B cell (primary cell): ENCODE measurements around the gene SPOCK3. TPM values are rescaled to one million over a fixed set of nuclear protein-coding genes. Genes with fewer than 3 reads are reported as not detected.

Experiments
- ATAC-seq: fragments of 200-7000 bp; cut with Tn5 transposase; one replicate; pipeline ENCODE4 v1.10.0; 2021; ENCODE audit warnings: low read depth, mild to moderate bottlenecking, moderate number of reproducible peaks, moderate library complexity
- CTCF ChIA-PET: fragments of 350-600 bp; sonication (Branson Sonifier 250); formaldehyde crosslinking; loops from one replicate; lab custom pipeline; 2021; ENCODE audit warnings: antibody characterized with exemption, inconsistent platforms; lab: Charles Lee
- POLR2A ChIA-PET: fragments of 350-600 bp; sonication (Branson Sonifier 250); formaldehyde crosslinking; loops from one replicate; lab custom pipeline; 2021; ENCODE audit warnings: antibody characterized with exemption; lab: Charles Lee
- DNase-seq: peaks from one replicate; pipeline ENCODE4 v3.0.0; 2013
- H2AFZ ChIP-seq: 2 replicates; pipeline ENCODE4 v1.6.1; 2012; ENCODE audit warnings: mild to moderate bottlenecking, low read depth, low read length; ENCODE audit not compliant: insufficient read depth, poor library complexity, severe bottlenecking
- H3K27ac ChIP-seq, 2 donors: 1 replicate in 1 of 2; 2 replicates in 1 of 2; pipeline ENCODE4 v1.5.1; 2012 to 2013; ENCODE audit warnings: low read length in 2 of 2, mild to moderate bottlenecking in 2 of 2, moderate library complexity in 1 of 2
- H3K27me3 ChIP-seq, 4 experiments: fragments of 200-600 bp in 1 of 4; sonication (generic) in 1 of 4; replicated peaks in 1 of 4; 1 replicate in 2 of 4; 2 replicates in 2 of 4; pipeline versions ENCODE4 v1.6.1 to v1.7.0; 2013 to 2016; ENCODE audit warnings: low read length in 3 of 4, mild to moderate bottlenecking in 2 of 4, mixed read lengths in 1 of 4, moderate library complexity in 1 of 4; ENCODE audit not compliant: insufficient read depth in 4 of 4, control insufficient read depth in 3 of 4; ENCODE audit errors: control extremely low read depth in 1 of 4
- H3K36me3 ChIP-seq, 2 experiments: replicated peaks in 1 of 2; 1 replicate in 1 of 2; 2 replicates in 1 of 2; pipeline versions ENCODE4 v1.6.1 to v1.7.1; 2013; ENCODE audit warnings: low read length in 1 of 2; ENCODE audit not compliant: insufficient read depth in 2 of 2, control insufficient read depth in 1 of 2; ENCODE audit errors: control extremely low read depth in 1 of 2, extremely low read depth in 1 of 2
- H3K4me1 ChIP-seq, 2 donors: fragments of 200-600 bp in 1 of 2; sonication (generic) in 1 of 2; 1 replicate in 1 of 2; 2 replicates in 1 of 2; pipeline versions ENCODE4 v1.5.1 to v1.6.1; 2013 to 2017; ENCODE audit warnings: low read length in 2 of 2; ENCODE audit not compliant: control insufficient read depth in 2 of 2, insufficient read depth in 2 of 2
- H3K4me2 ChIP-seq: replicated peaks from 2 replicates; pipeline ENCODE3; 2012; ENCODE audit warnings: mild to moderate bottlenecking, low read depth, low read length; ENCODE audit not compliant: poor library complexity, severe bottlenecking
- H3K4me3 ChIP-seq, 5 experiments: fragments of 200-600 bp in 1 of 5; sonication (generic) in 1 of 5; 1 replicate in 3 of 5; 2 replicates in 2 of 5; pipeline versions ENCODE4 v1.5.1 to v1.7.0; 2011 to 2016; ENCODE audit warnings: low read length in 4 of 5, mild to moderate bottlenecking in 4 of 5, low read depth in 2 of 5, control low read depth in 1 of 5, moderate library complexity in 1 of 5; ENCODE audit not compliant: insufficient read depth in 1 of 5; ENCODE audit errors: control extremely low read depth in 1 of 5, extremely low read depth in 1 of 5
- H3K79me2 ChIP-seq: fragments of 200-600 bp; sonication (generic); one replicate; pipeline ENCODE4 v1.6.0; 2016; ENCODE audit warnings: low read length; ENCODE audit not compliant: control insufficient read depth, insufficient read depth
- H3K9ac ChIP-seq: fragments of 200-600 bp; sonication (generic); 2 replicates; pipeline ENCODE4 v1.6.1; 2017; ENCODE audit warnings: mild to moderate bottlenecking, low read length, moderate library complexity
- H3K9me3 ChIP-seq, 3 donors: one replicate each; pipeline versions ENCODE4 v1.6.1 to v1.7.1; 2013; ENCODE audit warnings: low read length in 2 of 3; ENCODE audit not compliant: control insufficient read depth in 2 of 3, insufficient read depth in 1 of 3; ENCODE audit errors: control extremely low read depth in 1 of 3
- H4K20me1 ChIP-seq: 2 replicates; pipeline ENCODE4 v1.6.0; 2012; ENCODE audit warnings: mild to moderate bottlenecking, low read length; ENCODE audit not compliant: insufficient read depth, control insufficient read depth, poor library complexity, severe bottlenecking
- H3K27ac Mint-ChIP-seq: one replicate; pipeline ENCODE4 v1.8.0; 2021; ENCODE audit warnings: mixed read lengths
- H3K27me3 Mint-ChIP-seq: one replicate; pipeline ENCODE4 v1.8.0; 2021; ENCODE audit warnings: mixed read lengths
- H3K4me1 Mint-ChIP-seq: one replicate; pipeline ENCODE4 v1.8.0; 2021; ENCODE audit warnings: mixed read lengths
- H3K4me3 Mint-ChIP-seq: one replicate; pipeline ENCODE4 v1.8.0; 2021; ENCODE audit warnings: mixed read lengths
- H3K9me3 Mint-ChIP-seq: one replicate; pipeline ENCODE4 v1.8.0; 2022; ENCODE audit warnings: mixed read lengths; ENCODE audit not compliant: insufficient read depth
- CTCF ChIP-seq: fragments of 200-600 bp; IDR thresholded peaks from one replicate; pipeline ENCODE4 v1.8.0; 2022; ENCODE audit warnings: antibody characterized with exemption, mild to moderate bottlenecking
- EZH2 ChIP-seq: IDR thresholded peaks from 2 replicates; pipeline ENCODE4 v1.6.1; 2012; ENCODE audit warnings: borderline replicate concordance, low read depth, mild to moderate bottlenecking, moderate library complexity, low read length; ENCODE audit not compliant: insufficient read depth, poor library complexity, severe bottlenecking
- WGBS: methylation state at CpG from one replicate; pipeline ENCODE4 v1.1.5; 2013; ENCODE audit warnings: missing lambda C conversion rate; ENCODE audit not compliant: insufficient coverage; 5-methylcytosine and 5-hydroxymethylcytosine counted together
- intact Hi-C: fragments of 100-400 bp; cut with micrococcal nuclease; formaldehyde crosslinking; loops from one replicate; pipeline ENCODE4 v1.10.0; 2022
- polyA plus RNA-seq: library from polyadenylated mRNA; depleted of rRNA; stranded (reverse); fragments of >200 nt; gene quantifications from 2 replicates; pipeline ENCODE4 v1.2.3, GENCODE V29; 2012
- total RNA-seq, 2 donors: library from RNA; stranded (reverse); fragments of 120-200 nt in 1 of 2; gene quantifications; 1 replicate in 1 of 2; 2 replicates in 1 of 2; pipeline versions ENCODE4 v1.2.3 to v1.2.4, GENCODE V29; 2013 to 2022

SPOCK3 gene
- total and polyA plus RNA-seq, 2 donors (not counting 1 experiment from before 2014, with no cell fraction given) = not detected

GRCh38 chr4:167035390-167035789 is 198.9 kb downstream of the SPOCK3 start:
- no peak for TF ChIP-seq CTCF
- no peak for TF ChIP-seq EZH2
- Histone ChIP-seq H3K9me3 (no peaks in the 10 kb centered on the region), H3K79me2 (no peaks in the 10 kb centered on the region), H3K27ac (no peak overlapping the region), H3K4me1 (no peaks in the 10 kb centered on the region), H3K9ac (no peak overlapping the region), H4K20me1 (no peaks in the 10 kb centered on the region), H2AFZ (no peak overlapping the region), H3K4me2 (no peak overlapping the region), H3K36me3 (no peaks in the 10 kb centered on the region), H3K27me3 (no peaks in the 10 kb centered on the region), H3K4me3 (no peak overlapping the region)
- ATAC-seq = no peak
- Mint-ChIP-seq H3K27ac (no peak overlapping the region), H3K4me3 (no peak overlapping the region), H3K9me3 (no peaks in the 10 kb centered on the region), H3K27me3 (no peaks in the 10 kb centered on the region), H3K4me1 (no peaks in the 10 kb centered on the region)
- WGBS = 95% methylated on average over 2 of the region's 3 CpGs
- DNase-seq = no peak
- CTCF ChIA-PET = interaction anchor here (3.8 kb wide), 1 partner anchor 13 kb away, joined by 18 read pairs; no protein-coding TSS in a partner anchor
- intact Hi-C loops = no loop called here
- POLR2A ChIA-PET = no interaction called here

- no peaks in the 10 kb centered on the region for H3K9me3 ChIP-seq
- H3K4me2 ChIP-seq = no peak overlapping the region
- H3K4me3 ChIP-seq = no peak overlapping the region
- H3K4me1 ChIP-seq = no peaks in the 10 kb centered on the region
- intact Hi-C loops = no loop called here
- H3K27me3 ChIP-seq = no peaks in the 10 kb centered on the region
- no peaks in the 10 kb centered on the region for H3K36me3 ChIP-seq
- no peaks in the 10 kb centered on the region for H3K79me2 ChIP-seq
- TF ChIP-seq EZH2 = no peak
- no peak overlapping the region for H3K27ac ChIP-seq
- no peaks in the 10 kb centered on the region for H3K27me3 Mint-ChIP-seq
- no peaks in the 10 kb centered on the region for H4K20me1 ChIP-seq
- DNase-seq = no peak
- no peaks in the 10 kb centered on the region for H3K9me3 Mint-ChIP-seq
- no peak overlapping the region for H3K27ac Mint-ChIP-seq
- H3K9ac ChIP-seq = no peak overlapping the region
- no peak overlapping the region for H3K4me3 Mint-ChIP-seq
- no peaks in the 10 kb centered on the region for H3K4me1 Mint-ChIP-seq
- WGBS = no CpG with 5 or more reads among the region's 2 CpGs
- ChIA-PET POLR2A (no interaction called here), CTCF (interaction anchor here (1.1 kb wide), 1 partner anchor 13 kb away, joined by 3 read pairs; no protein-coding TSS in a partner anchor)
- no peak for ATAC-seq
- no peak overlapping the region for H2AFZ ChIP-seq
Measured at GRCh38 chr4:167034983-167035382, 199.3 kb downstream of the SPOCK3 start.
